Activated naive CD8-positive, alpha-beta T cell treated with anti-CD3 and anti-CD28 coated beads for 36 hours (primary cell): Measurements from ENCODE around the gene CXorf66. TPM values are rescaled to one million over a fixed set of nuclear protein-coding genes. Genes with fewer than 3 reads are reported as not detected.

Experiments used
- total RNA-seq, 2 experiments: library from RNA; stranded (reverse); gene quantifications; one replicate each; pipeline ENCODE4 v1.2.3, GENCODE V29; 2021

CXorf66 gene
- total RNA-seq, 2 experiments from 2014 or later, result not detected

Other genes with a start within 250 kb of the CXorf66 start
- 10 to 100 TPM; 20.3 to 25.4 TPM for gene ATP11C, start 32.5 kb downstream of the CXorf66 start, total RNA-seq